ENCODE data around the gene ZRSR2. TPM values are rescaled to one million over a fixed set of nuclear protein-coding genes. Genes with fewer than 3 reads are reported as not detected.

ZRSR2 gene
- total RNA-seq, 2 donors from 2014 or later = 4.0 to 6.1 TPM

GRCh38 chrX:15834053-15834452 is 43.8 kb downstream of the ZRSR2 start:
- Histone ChIP-seq H3K9me3 (no peaks in the 10 kb centered on the region), H3K27me3 (no peaks in the 10 kb centered on the region), H3K36me3 (no peaks in the 10 kb centered on the region), H3K4me3 (no peak overlapping the region), H3K4me1 (no peaks in the 10 kb centered on the region), H3K27ac (no peak overlapping the region)
- DNase-seq (ENCODE audit: low spot score) = no peak
- TF ChIP-seq CTCF (IDR thresholded peaks at IDR 0.05) = no peak

- Histone ChIP-seq H3K4me1 (no peaks in the 10 kb centered on the region), H3K27me3 (no peaks in the 10 kb centered on the region), H3K9me3 (no peaks in the 10 kb centered on the region), H3K27ac (no peak overlapping the region), H3K36me3 (no peaks in the 10 kb centered on the region), H3K4me3 (no peak overlapping the region)
- DNase-seq (ENCODE audit: low spot score) = no peak
- no peak for TF ChIP-seq CTCF (IDR thresholded peaks at IDR 0.05)
Measured at GRCh38 chrX:15834827-15835595, 44.7 kb downstream of the ZRSR2 start.

GRCh38 chrX:15838017-15838416 is 47.7 kb downstream of the ZRSR2 start:
- Histone ChIP-seq H3K4me1 (no peaks in the 10 kb centered on the region), H3K27ac (no peak overlapping the region), H3K27me3 (no peaks in the 10 kb centered on the region), H3K9me3 (no peaks in the 10 kb centered on the region), H3K4me3 (no peak overlapping the region), H3K36me3 (no peaks in the 10 kb centered on the region)
- peak in 1 of 2 donors; percentile 15 for TF ChIP-seq CTCF (IDR thresholded peaks at IDR 0.05)
- DNase-seq (ENCODE audit: low spot score) = no peak

- no peaks in the 10 kb centered on the region for H3K9me3 ChIP-seq
- peaks cover 6% of the 10 kb centered on the region for H3K36me3 ChIP-seq
Measured at GRCh38 chrX:15841853-15842516, 51.7 kb downstream of the ZRSR2 start.

GRCh38 chrX:15843960-15844359 is 53.7 kb downstream of the ZRSR2 start:
- no peaks in the 10 kb centered on the region for H3K27me3 ChIP-seq
- no peak for DNase-seq (ENCODE audit: low spot score)
- peaks cover 6% of the 10 kb centered on the region for H3K36me3 ChIP-seq
- H3K4me3 ChIP-seq = no peak overlapping the region
- no peak for TF ChIP-seq CTCF (IDR thresholded peaks at IDR 0.05)
- no peaks in the 10 kb centered on the region for H3K9me3 ChIP-seq
- no peaks in the 10 kb centered on the region for H3K4me1 ChIP-seq
- H3K27ac ChIP-seq = no peak overlapping the region

More at GRCh38 chrX:15841853-15842516, 51.7 kb downstream of the ZRSR2 start:
- H3K4me3 ChIP-seq = no peak overlapping the region
- H3K4me1 ChIP-seq = no peaks in the 10 kb centered on the region
- TF ChIP-seq CTCF (IDR thresholded peaks at IDR 0.05) = no peak
- H3K27me3 ChIP-seq = no peaks in the 10 kb centered on the region
- DNase-seq (ENCODE audit: low spot score) = no peak
- H3K27ac ChIP-seq = no peak overlapping the region

Measured in right atrium auricular region (tissue), 2 donors.